AG08396 (cell line): ENCODE data around the gene COX7B.

Source experiments
- DNase-seq: peaks from one replicate; pipeline ENCODE4 v3.0.0; 2012; ENCODE audit warnings: low spot score, mixed read lengths

COX7B gene

GRCh38 chrX:77945910-77946545 lies 46.8 kb downstream of the COX7B start:
- DNase-seq: no peak

- no peak for DNase-seq
Observed at GRCh38 chrX:77946571-77946970, 47.3 kb downstream of the COX7B start.

- DNase-seq: no peak
Observed at GRCh38 chrX:77949840-77950239, 50.6 kb downstream of the COX7B start.

- no peak for DNase-seq
Observed at GRCh38 chrX:77952173-77952572, 52.9 kb downstream of the COX7B start.

DNA sequence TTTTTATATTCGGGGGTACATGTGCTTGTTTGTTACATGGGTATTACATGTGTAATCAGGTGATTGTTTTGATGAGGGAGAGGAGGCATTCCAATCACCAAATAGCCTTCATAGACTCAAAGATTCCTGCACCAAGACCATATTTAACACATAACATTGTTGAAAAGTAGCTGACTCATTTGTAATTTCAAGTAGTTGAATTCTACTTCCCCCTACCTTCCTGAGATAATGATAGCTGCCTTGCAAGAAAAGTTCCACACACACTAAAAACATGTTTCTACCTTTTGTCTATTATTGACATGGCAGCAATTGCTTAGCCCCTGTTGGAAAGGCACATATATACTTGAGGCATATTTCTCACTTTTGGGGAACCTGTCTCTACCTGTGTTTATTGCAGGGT lies 54.0 kb downstream of the COX7B start:
- DNase-seq: no peak

DNA sequence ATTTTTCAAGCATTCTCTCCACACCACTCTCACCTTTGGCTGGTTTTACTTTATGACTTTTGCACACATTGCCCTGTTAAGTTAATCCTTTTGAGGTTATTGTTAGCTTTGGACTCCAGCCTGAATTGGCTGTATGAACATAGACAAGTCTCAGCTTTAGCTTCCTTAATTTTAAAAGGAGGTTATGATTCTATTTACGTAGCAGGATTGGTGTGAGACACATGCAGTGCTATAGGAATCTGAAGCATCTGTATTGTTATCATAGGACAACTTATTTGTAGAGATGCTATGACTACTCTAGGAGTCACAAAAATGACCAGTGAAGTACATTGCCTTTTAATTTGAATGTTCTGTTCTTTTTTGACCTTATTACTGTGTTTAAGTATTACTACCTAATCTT lies 54.4 kb downstream of the COX7B start:
- DNase-seq: no peak
